HS-5 (cell line): ENCODE measurements around the gene SPECC1.
"Not testable (repeated sequence)": the region's sequence is repeated elsewhere in the genome, so short reads cannot be mapped to it uniquely, and the experiment has no call there.

Experiments used
- DNase-seq: peaks from one replicate; pipeline ENCODE4 v3.0.0-alpha.2; 2012; ENCODE audit warnings: low read depth

Gene SPECC1

GRCh38 chr17:20092973-20093626 lies 83.9 kb downstream of the SPECC1 start:
- no peak for DNase-seq

GRCh38 chr17:20094777-20095176 lies 85.6 kb downstream of the SPECC1 start:
- DNase-seq, result no peak

GRCh38 chr17:20095336-20096080 lies 86.3 kb downstream of the SPECC1 start:
- DNase-seq, result no peak

- DNase-seq, result no peak
These were observed 87.3 kb downstream of the SPECC1 start for GRCh38 chr17:20096430-20096829.

GRCh38 chr17:20097330-20097729 lies 88.2 kb downstream of the SPECC1 start:
- no peak for DNase-seq

- no peak for DNase-seq
These were observed 89.2 kb downstream of the SPECC1 start for GRCh38 chr17:20098314-20098713.

- DNase-seq, result not testable (repeated sequence)
These were observed 91.6 kb downstream of the SPECC1 start for GRCh38 chr17:20100806-20101205.

GRCh38 chr17:20103454-20104446 lies 94.6 kb downstream of the SPECC1 start:
- no peak for DNase-seq

- DNase-seq, result no peak
These were observed 96.6 kb downstream of the SPECC1 start for GRCh38 chr17:20105539-20106280.

GRCh38 chr17:20106446-20106845 lies 97.3 kb downstream of the SPECC1 start:
- not testable (repeated sequence) for DNase-seq

- no peak for DNase-seq
These were observed 99.9 kb downstream of the SPECC1 start for GRCh38 chr17:20109076-20109475.

- DNase-seq, result no peak
These were observed 102.4 kb downstream of the SPECC1 start for GRCh38 chr17:20111538-20111937.

- DNase-seq, result no peak
These were observed 105.3 kb downstream of the SPECC1 start for GRCh38 chr17:20114466-20114865.

GRCh38 chr17:20116683-20117309 lies 107.6 kb downstream of the SPECC1 start:
- peak; percentile 18 for DNase-seq

- no peak for DNase-seq
These were observed 109.1 kb downstream of the SPECC1 start for GRCh38 chr17:20118280-20118679.

- no peak for DNase-seq
These were observed 111.7 kb downstream of the SPECC1 start for GRCh38 chr17:20120836-20121235.

- DNase-seq, result peak; percentile 40
These were observed 112.4 kb downstream of the SPECC1 start for GRCh38 chr17:20121359-20122253.

GRCh38 chr17:20122254-20122879 lies 113.2 kb downstream of the SPECC1 start:
- no peak for DNase-seq

- DNase-seq, result no peak
These were observed 114.0 kb downstream of the SPECC1 start for GRCh38 chr17:20123209-20123608.

- no peak for DNase-seq
These were observed 116.6 kb downstream of the SPECC1 start for GRCh38 chr17:20125724-20126123.
